HG03432 (cell line): ENCODE results near the gene POLR2J3.
"Not testable (repeated sequence)": the region's sequence is repeated elsewhere in the genome, so short reads cannot be mapped to it uniquely, and the experiment has no call there.

Experiments
- ATAC-seq: cut with Tn5 transposase; IDR thresholded peaks from one replicate; pipeline ENCODE4 v1.9.1; 2021; ENCODE audit warnings: mild to moderate bottlenecking, moderate library complexity; ENCODE audit not compliant: unreplicated experiment

The POLR2J3 gene

DNA sequence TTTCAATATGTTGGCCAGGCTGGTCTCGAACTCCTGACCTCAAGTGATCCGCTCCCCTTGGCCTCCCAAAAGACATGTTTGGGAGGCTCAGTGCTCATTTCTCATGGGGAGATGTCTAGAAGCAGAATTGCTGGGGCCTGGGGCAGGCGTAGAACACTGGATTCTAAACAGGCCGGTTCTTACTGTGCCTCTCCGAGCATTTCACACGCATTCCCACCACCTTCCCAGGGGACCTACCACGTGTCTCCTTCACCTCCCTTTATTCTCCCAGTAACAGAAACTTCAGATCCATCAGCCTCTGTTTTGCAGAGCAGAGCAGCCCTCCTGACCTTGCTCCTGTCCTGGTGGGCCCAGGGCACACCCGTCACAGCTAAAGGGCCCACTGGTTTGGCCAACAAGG lies 45.2 kb downstream of the POLR2J3 start:
- ATAC-seq, result not testable (repeated sequence)

GRCh38 chr7:102524803-102525202 lies 47.6 kb downstream of the POLR2J3 start:
- ATAC-seq, result not testable (repeated sequence)

DNA sequence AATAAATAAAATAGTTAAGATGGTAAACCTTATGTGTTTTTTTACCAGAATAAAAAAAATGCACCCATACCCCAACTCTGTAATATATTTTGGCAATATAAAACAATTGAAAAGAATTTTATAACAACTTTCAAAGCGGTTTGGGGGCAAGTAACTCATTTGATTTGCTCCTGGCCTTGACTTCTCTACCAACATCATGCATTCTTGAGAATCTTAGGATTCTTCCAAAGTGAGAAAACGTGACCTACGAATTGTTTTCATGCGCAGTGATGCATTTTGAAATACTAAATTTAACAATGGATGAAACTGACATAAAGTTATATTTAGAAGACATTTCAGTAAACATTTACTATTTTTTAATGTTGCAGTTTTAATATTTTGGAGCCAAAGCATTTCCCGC lies 51.6 kb downstream of the POLR2J3 start:
- not testable (repeated sequence) for ATAC-seq

GRCh38 chr7:102517550-102518147 lies 54.7 kb downstream of the POLR2J3 start, which contains the start of gene RASA4B:
TSS of gene RASA4B (minus strand) at chr7:102517777. CDS start at chr7:102517710, 67 bp downstream.
- peak; percentile 77 for ATAC-seq
